GM12801 (cell line): Measurements from ENCODE around the gene SLC16A6.

Experiments
- CTCF ChIP-seq: IDR thresholded peaks from one replicate; pipeline ENCODE4 v1.5.1; 2011; ENCODE audit warnings: control low read depth; ENCODE audit not compliant: insufficient read length; ENCODE audit errors: extremely low read depth

Gene SLC16A6

GRCh38 chr17:68291836-68292688 is 1.1 kb upstream of the SLC16A6 start:
- no peak for TF ChIP-seq CTCF

- no peak for TF ChIP-seq CTCF
Measured at GRCh38 chr17:68290268-68290954, 516 bp downstream of the SLC16A6 start.

DNA sequence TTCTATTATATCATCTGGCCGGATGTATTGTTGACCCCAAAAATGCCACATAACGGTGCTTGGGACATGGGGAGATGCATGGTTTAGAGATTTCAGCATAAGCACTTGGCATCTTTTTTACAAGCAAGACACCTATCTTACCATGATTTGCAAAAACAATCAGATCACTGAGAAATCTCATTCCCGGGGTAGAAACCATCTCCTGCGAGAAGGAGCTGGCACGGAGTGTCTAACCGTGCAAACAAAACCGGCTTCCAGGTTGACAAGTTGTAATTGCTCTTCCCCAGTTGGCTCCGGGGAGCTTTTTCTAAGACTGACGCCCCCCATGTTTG is 1.0 kb downstream of the SLC16A6 start:
- TF ChIP-seq CTCF: no peak

DNA sequence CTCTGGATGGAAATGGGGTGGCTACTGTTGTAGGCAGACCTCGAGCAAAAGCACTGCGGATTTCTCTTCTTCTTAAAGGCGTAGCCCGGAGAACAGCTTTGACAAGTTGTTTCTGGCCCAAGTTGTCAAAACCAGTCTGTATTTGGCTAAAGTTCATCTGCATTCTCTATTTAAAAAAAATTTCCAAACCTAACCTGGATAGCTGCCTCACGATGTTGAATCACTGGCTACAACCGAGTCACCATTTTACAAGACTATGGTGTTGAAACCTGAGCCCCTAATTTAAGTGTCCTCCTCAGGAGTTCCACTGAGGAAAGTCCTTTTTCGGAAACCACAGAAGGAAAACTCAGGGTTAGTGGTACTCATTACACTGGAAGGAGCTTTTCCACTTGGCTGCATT is 1.5 kb downstream of the SLC16A6 start:
- no peak for TF ChIP-seq CTCF

DNA sequence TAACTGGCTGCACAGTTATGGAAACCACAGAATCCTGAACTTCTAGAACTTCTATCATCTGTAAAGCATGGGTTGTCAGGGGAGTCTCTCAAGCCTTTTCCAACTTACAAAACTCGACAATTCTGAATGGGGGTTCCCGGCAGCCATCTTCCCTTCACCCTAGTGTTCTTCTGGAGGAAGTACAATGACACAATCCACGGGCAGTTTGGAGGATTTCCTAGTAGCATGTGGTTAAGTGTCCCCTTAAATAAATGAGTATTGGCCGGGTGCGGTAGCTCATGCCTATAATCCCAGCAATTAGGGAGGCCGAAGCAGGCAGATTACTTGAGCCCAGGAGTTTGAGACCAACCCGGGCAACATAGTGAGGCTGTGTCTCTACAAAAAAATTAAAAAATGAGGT is 2.1 kb downstream of the SLC16A6 start:
- no peak for TF ChIP-seq CTCF

GRCh38 chr17:68288375-68288774 is 2.6 kb downstream of the SLC16A6 start:
- TF ChIP-seq CTCF: no peak

GRCh38 chr17:68277807-68278206 is 13.1 kb downstream of the SLC16A6 start:
- no peak for TF ChIP-seq CTCF
